CD4-positive, alpha-beta T cell (primary cell): ENCODE measurements around the gene KIAA0825. TPM values are rescaled to one million over a fixed set of nuclear protein-coding genes. Genes with fewer than 3 reads are reported as not detected.

ENCODE experiments used
- ATAC-seq: fragments of 200-7000 bp; cut with Tn5 transposase; one replicate; pipeline ENCODE4 v1.10.0; 2022; ENCODE audit warnings: mild to moderate bottlenecking; ENCODE audit not compliant: poor library complexity
- CTCF ChIA-PET: fragments of 350-600 bp; sonication (Branson Sonifier 250); formaldehyde crosslinking; loops from one replicate; lab custom pipeline; 2021; ENCODE audit warnings: antibody characterized with exemption, inconsistent platforms; lab: Charles Lee
- POLR2A ChIA-PET: fragments of 350-600 bp; sonication (Branson Sonifier 250); formaldehyde crosslinking; loops from one replicate; lab custom pipeline; 2021; ENCODE audit warnings: antibody characterized with exemption, inconsistent platforms; lab: Charles Lee
- DNase-seq, 14 experiments: peaks; one replicate each; pipeline ENCODE4 v3.0.0-alpha.2; 2013 to 2020; ENCODE audit warnings: mixed read lengths in 2 of 14
- H3K27ac ChIP-seq, 2 donors: one replicate each; pipeline versions ENCODE4 v1.5.1 to v1.7.0; 2013; ENCODE audit warnings: low read length in 2 of 2, low read depth in 1 of 2, mild to moderate bottlenecking in 1 of 2
- H3K27me3 ChIP-seq, 2 experiments: 1 replicate in 1 of 2; 2 replicates in 1 of 2; pipeline versions ENCODE4 v1.6.1 to v1.7.0; 2013; ENCODE audit warnings: low read length in 2 of 2, control low read depth in 1 of 2, mild to moderate bottlenecking in 1 of 2, moderate library complexity in 1 of 2; ENCODE audit not compliant: insufficient read depth in 2 of 2, control insufficient read depth in 1 of 2
- H3K36me3 ChIP-seq: one replicate; pipeline ENCODE4 v1.6.1; 2013; ENCODE audit warnings: low read length, control low read depth; ENCODE audit not compliant: insufficient read depth
- H3K4me1 ChIP-seq: one replicate; pipeline ENCODE4 v1.6.1; 2013; ENCODE audit warnings: low read length, control low read depth; ENCODE audit not compliant: insufficient read depth
- H3K4me3 ChIP-seq: one replicate; pipeline ENCODE4 v1.5.1; 2013; ENCODE audit warnings: mild to moderate bottlenecking, low read length, moderate library complexity
- H3K9me3 ChIP-seq, 2 experiments: 1 replicate in 1 of 2; 2 replicates in 1 of 2; pipeline versions ENCODE4 v1.6.1 to v1.7.0; 2013; ENCODE audit warnings: low read length in 2 of 2, mild to moderate bottlenecking in 2 of 2, control low read depth in 1 of 2, moderate library complexity in 1 of 2; ENCODE audit not compliant: control insufficient read depth in 1 of 2, insufficient read depth in 1 of 2
- H3K27ac Mint-ChIP-seq: one replicate; pipeline ENCODE4 v1.8.0; 2020; ENCODE audit warnings: mixed read lengths
- H3K27me3 Mint-ChIP-seq: one replicate; pipeline ENCODE4 v1.8.0; 2021; ENCODE audit warnings: mixed read lengths
- H3K36me3 Mint-ChIP-seq: one replicate; pipeline ENCODE4 v1.8.0; 2021; ENCODE audit warnings: low read depth, mixed read lengths
- H3K4me1 Mint-ChIP-seq: one replicate; pipeline ENCODE4 v1.8.0; 2021; ENCODE audit warnings: low read depth, mixed read lengths
- H3K4me3 Mint-ChIP-seq: one replicate; pipeline ENCODE4 v1.8.0; 2020; ENCODE audit warnings: mild to moderate bottlenecking, mixed read lengths
- H3K9me3 Mint-ChIP-seq: one replicate; pipeline ENCODE4 v1.8.0; 2020; ENCODE audit warnings: mixed read lengths
- intact Hi-C, 2 experiments: fragments of 100-400 bp; cut with DNase I in 1 of 2; cut with micrococcal nuclease in 1 of 2; formaldehyde crosslinking; loops; one replicate each; pipeline versions ENCODE4 v1.15.1 to v1.9.0; 2023 to 2025; cut with DNase I, micrococcal nuclease
- total RNA-seq, 174 experiments: library from RNA in 2 of 174; stranded (reverse) in 2 of 174; gene quantifications; one replicate each; pipeline ENCODE4 v1.2.3 and lab custom pipeline; 2021 to 2026
- TF ChIP-seq, protein P1 (sequence below): fragments of 200-600 bp; IDR thresholded peaks from one replicate; pipeline ENCODE4 v1.8.0; 2022; ENCODE audit warnings: antibody characterized with exemption, mild to moderate bottlenecking

KIAA0825 gene
- total RNA-seq, 2 experiments from 2014 or later: 1.5 to 1.6 TPM

DNA sequence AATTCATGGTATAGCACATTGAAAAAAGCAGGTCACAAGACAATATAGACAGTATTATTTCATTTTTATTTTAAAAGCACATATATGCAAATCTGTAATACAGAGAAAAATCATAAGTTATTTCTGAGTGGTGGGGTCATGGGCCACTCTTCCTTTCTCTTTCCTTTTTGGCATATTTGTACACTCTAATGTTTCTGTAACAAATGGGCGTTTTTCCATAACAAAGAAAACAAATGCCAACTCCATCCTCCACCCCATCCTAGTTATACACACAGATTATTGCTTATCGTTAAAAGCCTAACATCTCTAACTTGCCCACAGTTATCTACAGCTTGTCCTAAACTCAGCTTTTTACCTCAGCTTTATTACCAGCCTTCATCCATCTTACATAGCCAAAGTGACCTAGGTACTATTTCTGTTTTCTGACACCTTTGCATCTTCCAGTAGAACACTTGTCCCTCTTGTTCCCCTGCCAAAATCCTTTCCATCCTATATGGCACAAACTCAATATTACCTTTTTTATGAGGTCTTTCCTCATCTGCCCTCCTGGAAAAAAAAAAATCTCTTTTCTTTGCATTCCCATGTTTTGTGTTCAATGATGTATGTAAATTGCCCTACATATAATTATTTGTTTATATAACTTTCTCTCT lies 4.1 kb downstream of the KIAA0825 start:
- H3K27ac Mint-ChIP-seq: no peak overlapping the region
- CTCF ChIA-PET: no interaction called here

DNA sequence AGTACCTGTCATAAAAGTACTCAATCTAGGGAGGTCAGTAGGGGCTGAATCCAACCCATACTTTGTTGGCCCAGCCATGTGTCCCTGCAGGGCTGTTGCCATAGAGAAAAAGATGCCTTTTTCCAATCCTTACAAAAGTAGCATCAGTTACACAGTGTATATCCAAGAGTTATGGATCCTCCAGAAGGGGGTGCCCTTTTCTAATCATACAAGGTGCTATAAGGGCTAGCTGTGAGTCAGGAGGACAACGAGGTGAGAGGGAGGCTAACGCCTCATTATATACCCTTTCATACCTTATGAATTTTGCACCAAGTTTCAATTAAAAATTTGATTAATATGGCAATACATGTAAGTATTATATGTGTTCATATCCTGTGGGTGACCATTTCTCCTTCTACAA lies 4.8 kb downstream of the KIAA0825 start:
- Histone ChIP-seq H3K27ac (no peak overlapping the region), H3K4me1 (peaks cover 8% of the 10 kb centered on the region), H3K4me3 (no peak overlapping the region), H3K9me3 (no peaks in the 10 kb centered on the region), H3K36me3 (no peaks in the 10 kb centered on the region), H3K27me3 (no peaks in the 10 kb centered on the region)
- intact Hi-C loops: loop anchor here in 1 of 2 experiments (10.0 kb wide), 1 partner anchor 1019 kb away; no protein-coding TSS in a partner anchor
- DNase-seq (peak in 3 of 14 experiments; percentile 15 to 31 (median 20)), ATAC-seq (no peak)
- Mint-ChIP-seq H3K4me3 (no peak overlapping the region), H3K27ac (no peak overlapping the region), H3K4me1 (peaks cover 24% of the 10 kb centered on the region), H3K36me3 (peaks cover 7% of the 10 kb centered on the region), H3K9me3 (no peaks in the 10 kb centered on the region), H3K27me3 (no peaks in the 10 kb centered on the region)
- ChIA-PET POLR2A (no interaction called here), CTCF (no interaction called here)
- TF ChIP-seq, protein P1, sequence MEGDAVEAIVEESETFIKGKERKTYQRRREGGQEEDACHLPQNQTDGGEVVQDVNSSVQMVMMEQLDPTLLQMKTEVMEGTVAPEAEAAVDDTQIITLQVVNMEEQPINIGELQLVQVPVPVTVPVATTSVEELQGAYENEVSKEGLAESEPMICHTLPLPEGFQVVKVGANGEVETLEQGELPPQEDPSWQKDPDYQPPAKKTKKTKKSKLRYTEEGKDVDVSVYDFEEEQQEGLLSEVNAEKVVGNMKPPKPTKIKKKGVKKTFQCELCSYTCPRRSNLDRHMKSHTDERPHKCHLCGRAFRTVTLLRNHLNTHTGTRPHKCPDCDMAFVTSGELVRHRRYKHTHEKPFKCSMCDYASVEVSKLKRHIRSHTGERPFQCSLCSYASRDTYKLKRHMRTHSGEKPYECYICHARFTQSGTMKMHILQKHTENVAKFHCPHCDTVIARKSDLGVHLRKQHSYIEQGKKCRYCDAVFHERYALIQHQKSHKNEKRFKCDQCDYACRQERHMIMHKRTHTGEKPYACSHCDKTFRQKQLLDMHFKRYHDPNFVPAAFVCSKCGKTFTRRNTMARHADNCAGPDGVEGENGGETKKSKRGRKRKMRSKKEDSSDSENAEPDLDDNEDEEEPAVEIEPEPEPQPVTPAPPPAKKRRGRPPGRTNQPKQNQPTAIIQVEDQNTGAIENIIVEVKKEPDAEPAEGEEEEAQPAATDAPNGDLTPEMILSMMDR: no peak

More for the DNA sequence above, 4.1 kb downstream of the KIAA0825 start:
- ATAC-seq (no peak), DNase-seq (no peak)
- Mint-ChIP-seq H3K4me3 (no peak overlapping the region), H3K9me3 (no peaks in the 10 kb centered on the region), H3K27me3 (no peaks in the 10 kb centered on the region), H3K36me3 (peaks cover 14% of the 10 kb centered on the region), H3K4me1 (peaks cover 31% of the 10 kb centered on the region)
- intact Hi-C loops: loop anchor here in 1 of 2 experiments (10.0 kb wide), 1 partner anchor 1019 kb away; no protein-coding TSS in a partner anchor
- Histone ChIP-seq H3K36me3 (no peaks in the 10 kb centered on the region), H3K27me3 (no peaks in the 10 kb centered on the region), H3K4me3 (no peak overlapping the region), H3K9me3 (no peaks in the 10 kb centered on the region), H3K4me1 (peaks cover 12% of the 10 kb centered on the region), H3K27ac (no peak overlapping the region)
- POLR2A ChIA-PET: no interaction called here
- TF ChIP-seq, protein P1: no peak

DNA sequence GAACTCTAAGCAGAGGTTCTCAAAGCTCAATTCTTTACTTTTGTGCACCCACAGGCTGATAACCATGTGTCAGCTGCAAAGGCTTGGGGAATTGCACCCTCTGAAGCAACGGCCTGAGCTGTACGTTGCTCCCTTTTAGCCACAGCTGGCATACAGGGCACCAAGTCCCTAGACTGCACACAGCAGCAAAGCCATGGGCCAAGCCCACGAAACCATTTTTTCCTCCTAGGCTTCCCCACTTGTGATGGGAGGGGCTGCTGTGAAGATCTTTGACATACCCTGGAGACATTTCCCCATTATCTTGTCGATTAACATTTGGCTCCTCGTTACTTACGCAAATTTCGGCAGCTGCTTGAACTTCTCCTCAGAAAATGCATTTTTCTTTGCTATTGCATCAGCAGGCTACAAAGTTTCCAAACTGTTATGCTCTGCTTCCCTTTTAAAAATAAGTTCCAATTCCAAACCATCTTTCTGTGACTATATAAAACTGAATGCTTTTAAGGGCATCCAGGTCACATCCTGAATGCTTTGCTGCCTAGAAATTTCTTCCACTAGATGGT lies 23.0 kb downstream of the KIAA0825 start:
- DNase-seq: no peak
- Histone ChIP-seq H3K36me3 (no peaks in the 10 kb centered on the region), H3K27ac (no peak overlapping the region), H3K4me3 (no peak overlapping the region), H3K27me3 (no peaks in the 10 kb centered on the region), H3K4me1 (no peaks in the 10 kb centered on the region), H3K9me3 (peaks cover 0 to 7% of the 10 kb centered on the region in 2 experiments)
- no peak for ATAC-seq
- no peak overlapping the region for H3K4me3 Mint-ChIP-seq
- H3K36me3 Mint-ChIP-seq: no peaks in the 10 kb centered on the region
- ChIA-PET CTCF (no interaction called here), POLR2A (no interaction called here)
- H3K9me3 Mint-ChIP-seq: no peaks in the 10 kb centered on the region
- no peaks in the 10 kb centered on the region for H3K27me3 Mint-ChIP-seq
- TF ChIP-seq, protein P1: no peak
- no peak overlapping the region for H3K27ac Mint-ChIP-seq
- intact Hi-C loops: no loop called here
- no peaks in the 10 kb centered on the region for H3K4me1 Mint-ChIP-seq
